ENCODE results near the gene SLC2A5.

SLC2A5 gene

GRCh38 chr1:9078752-9079500 lies 9.5 kb upstream of the SLC2A5 start:
- Mint-ChIP-seq H3K4me1 (peaks cover 53% of the 10 kb centered on the region), H3K27me3 (ENCODE audit: low read depth, poor library complexity) (peaks cover 20% of the 10 kb centered on the region), H3K4me3 (no peak overlapping the region), H3K9me3 (peaks cover 31% of the 10 kb centered on the region), H3K36me3 (ENCODE audit: low read depth) (no peaks in the 10 kb centered on the region), H3K27ac (peak overlapping the region; percentile 14)
- no peak for DNase-seq
- TF ChIP-seq CTCF (IDR thresholded peaks at IDR 0.05): no peak

GRCh38 chr1:9078015-9078751 lies 8.7 kb upstream of the SLC2A5 start:
- Mint-ChIP-seq H3K36me3 (ENCODE audit: low read depth) (no peaks in the 10 kb centered on the region), H3K4me1 (peaks cover 58% of the 10 kb centered on the region), H3K4me3 (no peak overlapping the region), H3K27me3 (ENCODE audit: low read depth, poor library complexity) (peaks cover 22% of the 10 kb centered on the region), H3K9me3 (peaks cover 38% of the 10 kb centered on the region), H3K27ac (no peak overlapping the region)
- no peak for DNase-seq
- TF ChIP-seq CTCF (IDR thresholded peaks at IDR 0.05): no peak

GRCh38 chr1:9075022-9075421 lies 5.6 kb upstream of the SLC2A5 start:
- no peak for TF ChIP-seq CTCF (IDR thresholded peaks at IDR 0.05)
- Mint-ChIP-seq H3K4me3 (no peak overlapping the region), H3K9me3 (peaks cover 45% of the 10 kb centered on the region), H3K36me3 (ENCODE audit: low read depth) (peaks cover 4% of the 10 kb centered on the region), H3K4me1 (peaks cover 70% of the 10 kb centered on the region), H3K27me3 (ENCODE audit: low read depth, poor library complexity) (peaks cover 25% of the 10 kb centered on the region), H3K27ac (peak overlapping the region; percentile 74)
- DNase-seq: peak; percentile 23

GRCh38 chr1:9073143-9073542 lies 3.7 kb upstream of the SLC2A5 start:
- no peak overlapping the region for H3K4me3 Mint-ChIP-seq
- H3K36me3 Mint-ChIP-seq (ENCODE audit: low read depth): peaks cover 4% of the 10 kb centered on the region
- peaks cover 37% of the 10 kb centered on the region for H3K9me3 Mint-ChIP-seq
- H3K4me1 Mint-ChIP-seq: peaks cover 69% of the 10 kb centered on the region
- no peak for DNase-seq
- TF ChIP-seq CTCF (IDR thresholded peaks at IDR 0.05): no peak
- H3K27ac Mint-ChIP-seq: no peak overlapping the region
- peaks cover 18% of the 10 kb centered on the region for H3K27me3 Mint-ChIP-seq (ENCODE audit: low read depth, poor library complexity)

GRCh38 chr1:9071554-9072235 lies 2.3 kb upstream of the SLC2A5 start:
- no peak overlapping the region for H3K27ac Mint-ChIP-seq
- no peak for DNase-seq
- peaks cover 18% of the 10 kb centered on the region for H3K27me3 Mint-ChIP-seq (ENCODE audit: low read depth, poor library complexity)
- H3K4me1 Mint-ChIP-seq: peaks cover 78% of the 10 kb centered on the region
- H3K4me3 Mint-ChIP-seq: no peak overlapping the region
- peaks cover 4% of the 10 kb centered on the region for H3K36me3 Mint-ChIP-seq (ENCODE audit: low read depth)
- TF ChIP-seq CTCF (IDR thresholded peaks at IDR 0.05): no peak
- peaks cover 37% of the 10 kb centered on the region for H3K9me3 Mint-ChIP-seq
